ENCODE results near the gene RSRC1. TPM values are rescaled to one million over a fixed set of nuclear protein-coding genes. Genes with fewer than 3 reads are reported as not detected.

The RSRC1 gene
- total and polyA plus RNA-seq, 2 of the 8 experiments (the other 6 are each of a cell fraction or from before 2014, with no cell fraction given): 2.0 to 27.9 TPM

DNA sequence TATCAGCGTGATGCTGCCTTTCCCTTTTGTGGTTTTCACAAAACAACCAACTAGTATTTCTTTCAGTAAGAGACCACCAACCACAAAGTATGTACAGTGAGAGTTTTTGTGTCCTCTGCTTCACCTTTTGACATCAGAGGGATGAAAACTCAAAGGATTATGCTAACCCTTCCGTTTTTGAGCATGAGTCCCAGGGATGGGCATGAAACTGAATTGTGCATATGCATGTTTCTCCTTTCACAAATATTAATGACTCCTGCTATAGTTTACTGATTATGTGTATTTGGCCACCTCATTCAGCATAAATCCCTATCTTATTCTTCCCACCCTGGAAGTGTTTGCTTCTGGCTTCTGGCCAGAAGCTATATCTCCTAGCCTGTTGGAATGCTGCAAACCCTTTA is 59.2 kb downstream of the RSRC1 start:
- H2AK5ac ChIP-seq (ENCODE audit: low read depth, low read length): no peak overlapping the region
- TF ChIP-seq POLR2A (IDR thresholded peaks at IDR 0.05; ENCODE audit: control extremely low read depth in 1 of 2, low read depth in 2 of 2, low read length in 2 of 2): no peak
- TF ChIP-seq GABPA (IDR thresholded peaks at IDR 0.05; ENCODE audit: borderline replicate concordance, insufficient read depth, low read length): no peak
- TF ChIP-seq, protein P1, sequence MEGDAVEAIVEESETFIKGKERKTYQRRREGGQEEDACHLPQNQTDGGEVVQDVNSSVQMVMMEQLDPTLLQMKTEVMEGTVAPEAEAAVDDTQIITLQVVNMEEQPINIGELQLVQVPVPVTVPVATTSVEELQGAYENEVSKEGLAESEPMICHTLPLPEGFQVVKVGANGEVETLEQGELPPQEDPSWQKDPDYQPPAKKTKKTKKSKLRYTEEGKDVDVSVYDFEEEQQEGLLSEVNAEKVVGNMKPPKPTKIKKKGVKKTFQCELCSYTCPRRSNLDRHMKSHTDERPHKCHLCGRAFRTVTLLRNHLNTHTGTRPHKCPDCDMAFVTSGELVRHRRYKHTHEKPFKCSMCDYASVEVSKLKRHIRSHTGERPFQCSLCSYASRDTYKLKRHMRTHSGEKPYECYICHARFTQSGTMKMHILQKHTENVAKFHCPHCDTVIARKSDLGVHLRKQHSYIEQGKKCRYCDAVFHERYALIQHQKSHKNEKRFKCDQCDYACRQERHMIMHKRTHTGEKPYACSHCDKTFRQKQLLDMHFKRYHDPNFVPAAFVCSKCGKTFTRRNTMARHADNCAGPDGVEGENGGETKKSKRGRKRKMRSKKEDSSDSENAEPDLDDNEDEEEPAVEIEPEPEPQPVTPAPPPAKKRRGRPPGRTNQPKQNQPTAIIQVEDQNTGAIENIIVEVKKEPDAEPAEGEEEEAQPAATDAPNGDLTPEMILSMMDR (IDR thresholded peaks at IDR 0.05; ENCODE audit: control extremely low read depth in 1 of 3, insufficient read depth in 1 of 3, low read depth in 1 of 3, low read length in 3 of 3): no peak
- no peak for TF ChIP-seq ATF2 (IDR thresholded peaks at IDR 0.05; ENCODE audit: low read length)
- TF ChIP-seq CHD1 (IDR thresholded peaks at IDR 0.05; ENCODE audit: low read depth, low read length): no peak
- TF ChIP-seq SRF (IDR thresholded peaks at IDR 0.05; ENCODE audit: low read depth, low read length): no peak
- no peak for TF ChIP-seq JUN (IDR thresholded peaks at IDR 0.05; ENCODE audit: low read depth, low read length)
- TF ChIP-seq, protein P2, sequence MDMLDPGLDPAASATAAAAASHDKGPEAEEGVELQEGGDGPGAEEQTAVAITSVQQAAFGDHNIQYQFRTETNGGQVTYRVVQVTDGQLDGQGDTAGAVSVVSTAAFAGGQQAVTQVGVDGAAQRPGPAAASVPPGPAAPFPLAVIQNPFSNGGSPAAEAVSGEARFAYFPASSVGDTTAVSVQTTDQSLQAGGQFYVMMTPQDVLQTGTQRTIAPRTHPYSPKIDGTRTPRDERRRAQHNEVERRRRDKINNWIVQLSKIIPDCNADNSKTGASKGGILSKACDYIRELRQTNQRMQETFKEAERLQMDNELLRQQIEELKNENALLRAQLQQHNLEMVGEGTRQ (IDR thresholded peaks at IDR 0.05; ENCODE audit: low read length): no peak
- TF ChIP-seq RBBP5 (IDR thresholded peaks at IDR 0.05; ENCODE audit: borderline replicate concordance, low read depth, low read length): no peak
- no peak for TF ChIP-seq TCF12 (IDR thresholded peaks at IDR 0.05; ENCODE audit: low read depth, low read length)

More for the DNA sequence above, 59.2 kb downstream of the RSRC1 start:
- Histone ChIP-seq H3K79me2 (ENCODE audit: control insufficient read depth in 1 of 2, insufficient read depth in 2 of 2, low read length in 2 of 2) (no peaks in the 10 kb centered on the region), H3K4me2 (ENCODE audit: insufficient read depth in 1 of 2, low read depth in 2 of 2, low read length in 2 of 2) (no peak overlapping the region), H3K4me1 (replicated peaks in 1 of 4; ENCODE audit: control insufficient read depth in 3 of 4, insufficient read depth in 4 of 4, low read length in 3 of 4) (no peaks in the 10 kb centered on the region), H2BK5ac (ENCODE audit: low read depth, low read length) (no peak overlapping the region), H3K27me3 (replicated peaks in 1 of 4; ENCODE audit: control insufficient read depth in 3 of 4, extremely low read depth in 1 of 4, insufficient read depth in 3 of 4, low read length in 3 of 4) (no peaks in the 10 kb centered on the region), H3K18ac (ENCODE audit: extremely low read depth, low read length) (no peak overlapping the region), H3K23me2 (ENCODE audit: low read depth, low read length) (no peaks in the 10 kb centered on the region), H2BK15ac (ENCODE audit: low read length) (no peak overlapping the region), H3K4me3 (ENCODE audit: extremely low read depth in 1 of 4, insufficient read depth in 2 of 4, low read depth in 3 of 4, low read length in 4 of 4) (no peak overlapping the region), H4K91ac (replicated peaks; ENCODE audit: insufficient read length, low read length) (no peak overlapping the region), H3K23ac (ENCODE audit: insufficient read length) (no peak overlapping the region), H3K14ac (ENCODE audit: insufficient read length) (no peak overlapping the region), H3K56ac (replicated peaks; ENCODE audit: insufficient read length, low read depth, low read length) (no peak overlapping the region), H4K5ac (ENCODE audit: insufficient read length, low read depth, low read length) (no peak overlapping the region), H3K9me3 (ENCODE audit: insufficient read depth in 2 of 2, low read depth in 1 of 2, low read length in 1 of 2) (no peaks in the 10 kb centered on the region), H2BK20ac (ENCODE audit: low read length) (no peak overlapping the region), H3K79me1 (ENCODE audit: low read depth, low read length) (no peaks in the 10 kb centered on the region), H2BK12ac (ENCODE audit: low read depth, low read length) (no peak overlapping the region), H3K9ac (replicated peaks in 1 of 4; ENCODE audit: extremely low read depth in 1 of 4, low read depth in 3 of 4, low read length in 3 of 4) (no peak overlapping the region), H2BK120ac (replicated peaks; ENCODE audit: low read depth, low read length) (no peak overlapping the region), H3K36me3 (ENCODE audit: control insufficient read depth in 2 of 4, insufficient read depth in 4 of 4, low read length in 3 of 4) (no peaks in the 10 kb centered on the region), H4K8ac (ENCODE audit: extremely low read depth, insufficient read depth, low read length) (no peak overlapping the region), H3K4ac (replicated peaks; ENCODE audit: insufficient read length, low read depth, low read length) (no peak overlapping the region), H3K27ac (ENCODE audit: low read depth, low read length) (no peak overlapping the region), H4K20me1 (replicated peaks in 1 of 2; ENCODE audit: control insufficient read depth in 1 of 2, insufficient read depth in 2 of 2, low read length in 2 of 2) (no peaks in the 10 kb centered on the region), H2AFZ (ENCODE audit: low read length) (no peak overlapping the region)
- FAIRE-seq: no peak
- CTCF ChIA-PET (ENCODE audit: partially characterized antibody): no interaction called here
- 75% methylated on average over 2 of the region's 2 CpGs; no CpG with 5 or more reads in 1 of the 2 experiments for WGBS, 2 experiments (ENCODE audit: extremely low coverage in 1 of 2, insufficient coverage in 1 of 2, insufficient read length in 1 of 2, insufficient replicate concordance in 2 of 2, low coverage in 1 of 2, low lambda C conversion rate in 2 of 2, missing lambda C conversion rate in 1 of 2)
- DNase-seq (ENCODE audit: low read depth in 1 of 2, low spot score in 2 of 2): no peak
- POLR2A ChIA-PET (ENCODE audit: partially characterized antibody): no interaction called here

Data from H1 (cell line).